ENCODE results near the gene SRRT.
A peak's percentile ranks its signal among the peaks of the same experiment; 100 is the strongest.

SRRT gene

DNA sequence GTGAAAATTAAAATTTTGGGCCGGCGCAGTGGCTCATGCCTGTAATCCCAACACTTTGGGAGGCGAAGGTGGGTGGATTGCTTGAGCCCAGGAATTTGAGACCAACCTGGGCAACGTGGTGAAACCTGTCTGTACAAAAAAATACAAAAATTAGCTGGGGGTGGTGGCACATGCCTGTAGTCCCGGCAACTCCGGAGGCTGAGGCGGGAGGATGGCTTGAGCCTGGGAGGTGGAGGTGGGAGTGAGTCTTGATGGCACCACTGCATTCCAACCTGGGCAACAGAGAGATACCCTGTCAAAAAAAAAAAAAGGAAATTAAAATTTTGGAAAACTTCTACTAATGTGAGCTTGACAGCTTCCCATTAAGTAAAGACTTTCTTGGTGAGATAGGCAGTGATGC, 3.1 kb downstream of the SRRT start:
- no peak for DNase-seq (ENCODE audit: low read depth, low spot score)
- H3K4me3 ChIP-seq (ENCODE audit: low read length), result no peak overlapping the region

DNA sequence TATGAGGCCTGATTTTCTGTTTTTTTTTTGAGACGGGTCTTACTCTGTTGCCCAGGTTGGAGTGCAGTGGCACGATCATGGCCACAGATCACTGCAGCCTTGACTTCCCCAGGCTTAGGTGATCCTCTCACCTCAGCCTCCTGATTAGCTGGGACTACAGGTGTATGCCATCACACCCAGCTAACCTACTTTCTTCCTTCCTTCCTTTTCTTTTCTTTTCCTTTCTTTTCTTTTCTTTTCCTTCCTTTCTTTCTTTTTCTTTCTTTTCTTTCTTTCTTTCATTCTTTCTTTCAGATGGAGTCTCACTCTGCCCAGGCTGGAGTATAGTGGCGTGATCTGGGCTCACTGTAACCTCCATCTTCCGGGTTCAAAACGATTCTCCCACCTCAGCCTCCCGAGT, 3.8 kb downstream of the SRRT start:
- H3K4me3 ChIP-seq (ENCODE audit: low read length), result no peak overlapping the region
- DNase-seq (ENCODE audit: low read depth, low spot score), result no peak

DNA sequence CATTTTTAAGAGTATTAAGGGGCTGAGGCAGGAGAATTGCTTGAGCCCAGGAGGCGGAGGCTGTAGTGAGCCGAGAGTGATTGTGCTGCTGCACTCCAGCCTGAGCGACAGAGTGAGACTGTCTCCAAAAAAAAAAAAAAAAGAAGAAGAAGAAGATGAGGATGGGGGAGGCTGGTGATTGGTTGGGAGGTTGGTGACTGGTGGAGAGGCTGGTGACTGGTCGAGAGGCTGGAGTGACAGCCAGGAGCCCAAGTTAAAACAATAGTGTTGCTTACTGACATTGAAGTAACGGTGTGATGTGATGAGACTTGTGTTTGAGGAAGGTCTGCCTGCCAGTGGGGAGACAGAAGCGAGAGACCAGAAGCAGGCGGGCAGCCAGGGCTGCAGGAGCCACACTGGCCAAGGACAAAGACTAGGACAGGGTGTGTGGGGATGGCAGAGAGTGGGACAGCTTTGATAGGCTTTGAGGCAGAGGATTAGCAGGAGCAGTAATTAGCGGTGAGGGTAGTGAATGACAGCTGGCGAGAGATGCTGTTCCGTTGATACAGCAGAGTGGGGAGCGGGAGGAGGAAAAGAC, 4.9 kb downstream of the SRRT start:
- DNase-seq (ENCODE audit: low read depth, low spot score), result no peak
- no peak overlapping the region for H3K4me3 ChIP-seq (ENCODE audit: low read length)

DNA sequence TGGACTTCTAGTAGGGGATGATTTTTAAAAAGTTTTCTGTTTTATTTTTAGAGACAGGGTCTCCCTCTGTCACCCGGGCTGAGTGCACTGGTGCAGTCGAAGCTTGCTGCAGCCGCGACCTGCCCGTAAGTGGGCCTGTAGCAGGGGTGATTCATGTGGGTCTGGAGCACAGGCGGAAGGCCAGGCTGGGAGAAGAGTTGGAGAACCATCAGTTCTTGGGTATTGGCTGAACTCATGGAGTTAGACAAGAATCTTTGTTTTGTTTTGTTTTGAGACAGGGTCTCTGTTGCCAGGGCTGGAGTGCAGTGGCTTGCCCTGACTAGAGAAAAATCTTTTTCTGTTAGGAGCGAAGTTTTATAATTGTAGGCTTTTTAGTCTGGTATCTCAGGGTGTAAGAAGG, 5.7 kb downstream of the SRRT start:
- H3K4me3 ChIP-seq (ENCODE audit: low read length), result no peak overlapping the region
- DNase-seq (ENCODE audit: low read depth, low spot score), result no peak

DNA sequence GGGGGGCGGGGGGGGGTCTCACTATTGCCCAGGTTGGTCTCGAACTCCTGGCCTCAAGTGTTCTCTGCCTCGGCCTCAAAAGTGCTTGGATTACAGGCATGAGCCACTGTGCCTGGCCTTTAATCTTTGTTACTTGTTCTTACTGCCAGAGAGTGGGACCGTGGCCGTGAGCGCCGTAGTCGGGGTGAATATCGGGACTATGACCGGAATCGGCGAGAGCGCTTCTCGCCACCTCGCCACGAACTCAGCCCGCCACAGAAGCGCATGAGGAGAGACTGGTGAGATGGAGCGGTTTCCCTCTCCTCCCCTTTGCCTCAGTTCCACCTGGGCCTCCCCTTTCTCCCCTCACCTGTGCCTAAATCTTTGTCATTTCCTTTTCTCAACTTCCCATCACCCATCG, 6.2 kb downstream of the SRRT start:
- no peak for DNase-seq (ENCODE audit: low read depth, low spot score)
- H3K4me3 ChIP-seq (ENCODE audit: low read length), result no peak overlapping the region

DNA sequence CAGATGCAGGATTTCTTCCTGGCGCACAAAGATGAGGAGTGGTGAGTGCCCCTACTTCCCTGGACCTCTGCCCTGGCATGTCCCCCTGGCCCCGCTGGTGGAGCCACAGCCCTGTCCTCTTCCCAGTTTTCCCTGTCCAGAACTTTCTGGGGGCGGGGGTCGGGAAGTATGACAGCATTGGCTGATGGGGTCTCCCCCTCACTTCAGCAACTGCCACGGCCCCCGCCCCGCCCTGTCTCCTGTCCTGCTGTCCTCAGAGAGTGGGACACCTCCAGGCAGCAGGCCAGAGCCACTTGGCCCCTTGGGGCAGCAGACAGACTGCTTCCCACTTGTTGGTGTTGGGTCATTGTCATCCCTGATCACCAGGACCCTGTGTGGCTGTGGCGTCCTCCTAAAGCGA, 7.3 kb downstream of the SRRT start:
- DNase-seq (ENCODE audit: low read depth, low spot score), result no peak
- H3K4me3 ChIP-seq (ENCODE audit: low read length), result no peak overlapping the region

DNA sequence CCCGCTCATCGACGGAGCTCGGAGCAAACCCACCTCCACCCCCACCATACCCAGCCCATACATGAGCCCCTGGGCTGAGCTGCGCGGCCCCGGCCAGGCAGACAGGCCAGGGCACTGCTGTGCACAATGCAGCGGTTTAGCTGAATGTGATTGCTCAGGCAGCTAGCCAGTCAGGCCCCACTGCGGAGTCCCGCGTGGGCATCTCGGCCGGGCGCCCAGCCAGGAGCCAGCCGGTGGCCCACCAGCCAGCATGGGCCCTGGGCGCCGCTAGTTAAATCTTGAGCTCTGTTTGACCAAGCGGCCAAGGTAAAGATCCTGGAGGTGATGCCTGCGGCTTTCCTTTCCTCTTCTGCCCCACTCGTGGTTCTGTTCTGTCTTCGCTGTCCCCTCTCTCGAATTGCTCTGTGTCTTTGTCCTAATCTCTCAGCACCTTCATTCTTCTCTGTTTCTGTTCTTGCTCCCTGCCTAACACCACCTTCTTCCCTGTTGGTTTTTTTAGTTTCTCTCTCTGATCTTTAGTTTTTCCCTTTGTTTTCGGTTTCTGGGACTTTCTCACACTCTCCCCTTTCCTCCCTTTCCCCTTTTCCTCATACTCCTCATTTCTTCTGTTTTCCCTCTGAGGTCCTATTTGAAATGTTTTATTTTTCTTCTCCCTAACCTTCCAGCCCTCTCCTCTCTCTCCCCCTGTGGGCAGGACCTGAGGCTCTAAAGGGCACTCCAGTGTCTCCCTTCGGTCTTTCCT, 8.1 kb downstream of the SRRT start:
- no peak overlapping the region for H3K4me3 ChIP-seq (ENCODE audit: low read length)
- DNase-seq (ENCODE audit: low read depth, low spot score), result no peak

DNA sequence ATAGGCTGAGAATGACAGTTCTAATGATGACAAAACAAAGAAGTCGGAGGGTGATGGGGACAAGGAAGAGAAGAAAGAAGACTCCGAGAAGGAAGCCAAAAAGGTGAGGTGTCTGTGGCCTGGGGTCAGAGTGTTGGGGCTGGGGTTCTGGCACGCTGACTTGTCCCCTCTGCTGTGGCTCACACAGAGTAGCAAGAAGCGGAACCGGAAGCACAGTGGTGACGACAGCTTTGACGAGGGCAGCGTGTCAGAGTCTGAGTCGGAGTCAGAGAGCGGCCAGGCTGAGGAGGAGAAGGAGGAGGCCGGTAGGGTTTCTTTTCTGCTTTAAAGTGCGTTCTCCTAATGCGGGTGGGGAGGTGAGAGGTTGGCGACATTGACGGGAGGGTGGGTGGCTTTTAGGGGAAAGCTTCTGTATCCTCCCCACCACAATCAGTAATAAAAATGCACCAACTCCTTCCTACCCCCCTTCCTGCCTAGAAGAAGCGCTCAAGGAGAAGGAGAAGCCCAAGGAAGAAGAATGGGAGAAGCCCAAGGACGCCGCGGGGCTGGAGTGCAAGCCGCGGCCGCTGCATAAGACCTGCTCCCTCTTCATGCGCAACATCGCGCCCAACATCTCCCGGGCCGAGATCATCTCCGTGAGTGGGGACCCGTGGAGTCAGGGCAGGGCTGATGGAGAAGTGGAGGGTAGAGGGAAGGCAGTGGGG, 10.0 kb downstream of the SRRT start:
- H3K4me3 ChIP-seq (ENCODE audit: low read length), result no peak overlapping the region
- no peak for DNase-seq (ENCODE audit: low read depth, low spot score)

DNA sequence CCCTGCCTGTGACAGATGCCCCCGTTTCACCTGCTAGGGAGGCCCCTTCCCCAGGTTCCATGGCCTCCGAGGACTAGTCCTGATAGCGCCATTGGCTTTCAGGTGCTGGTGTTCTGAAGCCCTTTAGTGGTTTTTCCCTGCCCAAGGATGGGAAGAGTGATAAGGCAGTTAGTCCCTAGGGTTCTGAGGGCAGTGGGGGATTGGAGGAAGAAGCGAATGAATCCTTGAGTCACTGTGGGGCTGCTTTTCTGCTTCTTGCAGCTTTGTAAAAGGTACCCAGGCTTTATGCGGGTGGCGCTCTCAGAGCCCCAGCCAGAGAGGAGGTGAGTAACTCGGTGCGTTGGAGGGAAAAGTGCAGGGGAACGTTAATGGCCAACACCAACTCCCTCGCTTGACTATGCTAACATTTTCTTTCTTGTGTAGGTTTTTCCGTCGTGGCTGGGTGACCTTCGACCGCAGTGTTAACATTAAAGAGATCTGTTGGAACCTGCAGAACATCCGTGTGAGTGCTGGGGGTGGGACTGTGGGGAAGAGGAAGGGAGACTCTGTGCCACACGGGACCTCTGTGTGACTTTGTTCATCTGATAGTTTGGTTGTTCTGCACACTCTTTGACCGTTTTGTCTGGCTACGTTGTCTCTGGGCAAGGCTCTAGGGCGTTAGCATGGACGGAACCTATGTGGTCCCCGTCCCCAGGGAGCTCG, 10.7 kb downstream of the SRRT start:
- no peak for DNase-seq (ENCODE audit: low read depth, low spot score)
- no peak overlapping the region for H3K4me3 ChIP-seq (ENCODE audit: low read length)

DNA sequence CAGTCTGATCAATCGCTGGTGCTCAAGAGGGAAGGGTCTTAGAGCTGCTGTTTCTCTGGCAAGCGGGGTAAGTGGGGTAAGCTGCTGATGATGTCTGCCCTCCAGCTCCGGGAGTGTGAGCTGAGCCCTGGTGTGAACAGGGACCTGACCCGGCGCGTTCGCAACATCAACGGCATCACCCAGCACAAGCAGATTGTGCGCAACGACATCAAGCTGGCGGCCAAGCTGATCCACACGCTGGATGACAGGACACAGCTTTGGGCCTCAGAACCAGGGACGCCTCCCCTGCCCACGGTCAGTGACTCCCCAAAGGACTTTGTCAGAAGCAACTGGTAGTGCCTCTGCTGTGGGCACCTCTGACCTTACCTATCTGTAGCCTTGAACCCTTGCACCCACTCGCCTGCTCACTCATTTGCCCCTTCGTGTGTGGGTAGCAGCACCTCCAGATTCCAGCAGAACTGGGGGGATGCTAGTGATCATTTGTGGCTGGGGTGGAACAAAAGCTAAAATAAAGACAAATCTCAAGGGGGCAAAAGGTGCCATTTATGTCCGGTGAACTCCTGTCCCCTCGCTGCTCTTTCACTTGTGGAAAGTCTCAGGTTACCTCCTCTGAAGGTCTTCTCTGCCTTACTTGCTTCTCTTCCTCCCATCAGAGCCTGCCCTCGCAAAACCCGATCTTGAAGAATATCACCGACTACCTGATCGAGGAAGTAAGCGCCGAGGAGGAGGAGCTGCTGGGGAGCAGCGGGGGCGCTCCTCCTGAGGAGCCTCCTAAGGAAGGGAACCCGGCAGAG, 11.4 kb downstream of the SRRT start:
- no peak overlapping the region for H3K4me3 ChIP-seq (ENCODE audit: low read length)
- no peak for DNase-seq (ENCODE audit: low read depth, low spot score)

DNA sequence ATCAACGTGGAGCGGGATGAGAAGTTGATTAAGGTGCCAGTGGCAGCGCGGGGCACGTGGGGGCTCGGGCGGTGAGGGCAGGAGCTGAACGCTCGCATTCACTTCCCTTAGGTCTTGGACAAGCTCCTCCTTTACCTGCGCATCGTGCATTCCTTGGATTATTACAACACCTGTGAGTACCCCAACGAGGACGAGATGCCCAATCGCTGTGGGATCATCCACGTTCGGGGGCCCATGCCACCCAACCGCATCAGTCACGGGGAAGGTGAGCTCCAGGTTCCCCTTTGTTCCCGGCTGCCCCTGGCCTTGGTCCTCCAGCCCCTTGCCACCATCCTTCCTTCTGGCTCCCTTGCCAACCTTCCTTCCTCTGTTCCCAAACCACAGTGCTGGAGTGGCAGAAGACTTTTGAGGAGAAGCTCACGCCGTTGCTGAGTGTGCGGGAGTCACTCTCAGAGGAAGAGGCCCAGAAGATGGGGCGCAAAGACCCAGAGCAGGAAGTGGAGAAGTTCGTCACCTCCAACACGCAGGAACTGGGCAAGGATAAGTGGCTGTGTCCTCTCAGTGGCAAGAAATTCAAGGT, 12.1 kb downstream of the SRRT start:
- no peak for DNase-seq (ENCODE audit: low read depth, low spot score)
- H3K4me3 ChIP-seq (ENCODE audit: low read length), result peak overlapping the region; percentile 11

DNA sequence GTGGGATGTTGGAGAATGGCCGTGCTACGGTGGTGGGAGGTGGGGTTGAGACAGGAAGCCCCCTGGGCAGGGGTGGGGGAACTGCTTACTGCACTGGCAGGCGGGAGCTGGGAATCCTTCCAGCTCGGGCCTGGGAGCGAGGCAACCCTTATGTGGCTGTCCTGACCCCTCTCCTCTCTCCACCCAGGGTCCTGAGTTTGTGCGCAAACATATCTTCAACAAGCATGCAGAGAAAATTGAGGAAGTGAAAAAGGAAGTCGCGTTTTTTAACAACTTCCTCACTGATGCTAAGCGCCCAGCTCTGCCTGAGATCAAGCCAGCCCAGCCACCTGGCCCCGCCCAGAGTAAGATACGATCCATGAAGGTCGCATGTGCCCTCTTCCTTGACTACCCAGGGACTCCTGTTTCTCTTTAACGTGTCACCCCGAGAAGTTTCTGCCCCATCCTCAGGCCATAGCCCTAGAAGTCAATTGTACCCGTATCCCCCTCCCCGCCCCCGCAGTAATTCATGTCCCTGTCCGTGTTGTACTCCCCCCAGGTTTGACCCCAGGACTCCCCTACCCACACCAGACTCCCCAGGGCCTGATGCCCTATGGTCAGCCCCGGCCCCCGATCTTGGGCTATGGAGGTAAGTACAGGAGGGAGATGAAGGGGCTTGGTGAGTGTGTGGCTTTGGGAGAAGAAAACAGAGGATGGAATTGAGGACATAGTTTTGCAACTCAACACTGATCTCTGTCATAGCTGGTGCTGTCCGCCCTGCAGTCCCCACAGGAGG, 12.8 kb downstream of the SRRT start:
- peak overlapping the region; percentile 70 for H3K4me3 ChIP-seq (ENCODE audit: low read length)
- DNase-seq (ENCODE audit: low read depth, low spot score), result peak; percentile 74

DNA sequence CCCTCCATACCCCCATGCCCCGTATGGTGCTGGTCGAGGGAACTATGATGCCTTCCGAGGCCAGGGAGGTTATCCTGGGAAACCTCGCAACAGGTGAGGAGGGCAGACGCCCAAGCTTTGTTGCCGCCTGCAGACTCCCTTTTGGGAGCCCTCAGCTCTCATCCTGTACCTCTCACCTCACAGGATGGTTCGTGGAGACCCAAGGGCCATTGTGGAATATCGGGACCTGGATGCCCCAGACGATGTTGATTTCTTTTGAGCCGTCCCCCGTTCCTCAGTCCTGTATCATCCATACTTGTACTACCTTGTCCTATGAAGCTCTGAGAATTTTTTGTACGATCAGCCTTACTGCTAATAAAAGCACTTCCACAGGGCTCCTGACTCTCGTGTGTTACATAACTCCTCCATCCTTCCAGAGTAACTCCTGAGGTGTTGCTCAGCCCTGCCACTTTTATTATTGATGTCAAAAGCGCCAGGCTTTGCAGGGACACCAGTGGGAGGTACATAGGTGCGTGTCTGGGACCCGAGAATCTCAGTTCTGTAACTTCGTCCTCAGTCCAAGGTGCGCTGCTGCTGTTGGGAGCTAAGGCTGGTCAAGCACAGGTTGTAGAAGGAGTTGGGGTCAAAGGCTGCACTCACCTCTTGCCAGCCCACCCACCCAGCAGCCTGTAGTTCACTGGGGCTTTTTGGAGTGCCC, 13.5 kb downstream of the SRRT start:
- DNase-seq (ENCODE audit: low read depth, low spot score), result no peak
- H3K4me3 ChIP-seq (ENCODE audit: low read length), result peak overlapping the region; percentile 70

DNA sequence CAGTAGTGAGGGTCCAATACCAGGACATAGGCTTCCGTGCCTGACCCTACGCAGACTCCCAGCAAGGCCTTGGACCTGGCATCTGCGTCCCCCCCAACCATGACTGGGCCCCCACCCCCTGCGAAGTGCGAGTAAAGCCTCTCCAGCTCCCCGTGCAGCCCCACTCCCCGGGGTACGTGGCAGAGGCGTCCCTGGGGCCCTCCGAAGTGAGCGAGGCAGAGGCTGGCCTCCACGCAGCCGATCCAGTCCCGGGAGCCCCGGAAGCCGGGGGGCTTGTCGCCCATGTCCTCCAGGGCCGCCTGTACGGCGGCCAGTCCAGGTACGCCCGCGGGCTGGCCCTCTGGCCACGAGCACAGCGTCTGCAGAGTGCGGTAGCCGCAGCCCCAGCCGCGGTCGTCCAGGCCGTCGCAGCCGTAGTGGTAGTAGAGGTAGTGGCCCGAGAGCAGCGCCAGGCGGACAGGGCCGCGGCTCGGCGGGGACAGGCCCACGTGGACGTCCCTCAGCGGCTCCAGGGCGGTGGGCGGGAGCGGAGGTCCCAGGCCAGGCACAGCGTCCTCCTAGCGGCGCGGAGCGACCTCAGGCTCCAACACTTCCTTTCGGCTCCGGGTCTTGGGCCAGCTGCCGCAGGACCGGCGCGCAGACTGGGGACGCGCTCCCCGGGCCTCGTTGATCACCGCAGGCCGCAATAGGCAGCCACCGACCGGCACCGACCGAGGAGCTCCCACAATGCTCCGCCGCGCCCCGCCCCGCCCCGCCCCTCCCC, 14.3 kb downstream of the SRRT start, which contains the start of gene UFSP1:
UFSP1 (minus strand) TSS at position 728 of the 763 bp plus-strand sequence; CDS start at position 284, 444 bp downstream.
- DNase-seq (ENCODE audit: low read depth, low spot score), result no peak
- peak within 1 kb of the TSS; percentile 70 for H3K4me3 ChIP-seq (ENCODE audit: low read length)

DNA sequence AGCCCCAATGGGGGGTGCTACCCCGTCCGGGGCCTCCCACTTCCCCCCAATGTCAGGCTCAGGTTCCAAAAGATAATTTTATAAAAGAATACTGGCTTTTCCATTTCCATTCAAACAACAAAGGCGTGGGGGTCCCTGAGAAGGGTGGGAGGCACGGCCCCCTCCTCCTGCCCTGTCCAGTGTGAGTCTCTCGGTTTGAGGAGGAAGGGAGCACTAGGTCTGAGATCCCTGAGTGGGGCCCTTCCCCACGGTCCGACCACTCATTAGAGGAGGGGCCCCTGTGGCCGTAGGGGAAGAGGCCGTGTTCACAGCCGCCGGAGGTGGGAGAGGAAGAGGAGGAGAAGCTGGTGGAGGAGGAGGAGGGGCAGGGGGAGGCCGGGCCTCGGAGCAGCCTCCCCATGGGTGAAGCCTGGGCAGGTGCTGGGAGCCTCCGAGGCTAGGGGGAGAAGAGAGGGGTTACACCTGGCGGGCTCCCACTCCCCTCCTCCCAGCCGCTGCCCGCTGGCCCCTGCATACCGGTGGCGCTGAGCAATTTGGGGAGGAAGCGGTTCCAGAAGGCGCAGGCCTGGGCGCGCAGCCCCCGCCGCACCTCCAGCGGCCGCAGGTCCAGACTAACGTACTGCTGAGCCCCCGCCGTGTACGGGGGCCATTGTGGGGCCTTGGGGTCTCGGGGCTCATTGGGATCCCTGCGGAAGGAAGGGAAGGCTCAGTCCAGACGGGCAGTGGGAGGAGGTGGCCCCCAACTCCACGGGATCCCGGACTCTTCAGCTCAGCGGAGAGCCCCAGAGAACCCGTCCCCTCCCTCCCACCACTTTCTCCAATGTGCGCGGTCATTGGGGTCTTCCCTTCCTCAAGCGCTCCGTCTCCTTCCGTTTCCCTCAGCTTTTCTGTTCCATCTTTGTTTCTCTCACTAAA, 16.0 kb downstream of the SRRT start:
- peak overlapping the region; percentile 65 for H3K4me3 ChIP-seq (ENCODE audit: low read length)
- DNase-seq (ENCODE audit: low read depth, low spot score), result no peak
